HepG2 (cell line): ENCODE measurements around the gene SIX5. TPM values are rescaled to one million over a fixed set of nuclear protein-coding genes. Genes with fewer than 3 reads are reported as not detected.

Experiments used
- ATAC-seq: fragments of 200-7000 bp; cut with Tn5 transposase; 3 replicates; pipeline ENCODE4 v1.9.1; 2020; ENCODE audit warnings: mild to moderate bottlenecking, moderate library complexity
- BruUV-seq: library from RNA; stranded (reverse); fragments of 400-500 nt; replicated peaks from 2 replicates; lab custom pipeline; 2021; lab: Mats Ljungman, UMichigan
- CTCF ChIA-PET: fragments of 300-600 bp; formaldehyde crosslinking; extraction: SDS; loops from one replicate; lab custom pipeline; 2021; ENCODE audit warnings: low total read pairs, inconsistent platforms, low intra/inter-chr PET ratio; lab: Yijun Ruan, JAX
- POLR2A ChIA-PET: fragments of 350-600 bp; sonication (Branson Sonifier 250); formaldehyde crosslinking; loops from one replicate; lab custom pipeline; 2020; ENCODE audit warnings: antibody characterized with exemption, inconsistent platforms; lab: Yijun Ruan, JAX
- DNase-seq: peaks from one replicate; pipeline ENCODE4 v3.0.0-alpha.2; 2015; ENCODE audit warnings: low spot score
- FAIRE-seq: peaks from 3 replicates; lab custom pipeline; 2011; peaks lifted over from hg19 to GRCh38; lab: Jason Lieb, UNC
- H2AFZ ChIP-seq: one replicate; pipeline ENCODE4 v1.6.1; 2011; ENCODE audit warnings: low read length, inconsistent platforms
- H3K27ac ChIP-seq: fragments of 300-600 bp; 3 replicates; pipeline ENCODE4 v1.8.0; 2011; ENCODE audit warnings: mixed run types, mild to moderate bottlenecking, mixed read lengths, low read length, inconsistent platforms; ENCODE audit not compliant: insufficient read depth; ENCODE audit errors: extremely low read length
- H3K27me3 ChIP-seq, 2 experiments: fragments of 200-600 bp in 1 of 2; 2 replicates in 1 of 2; 3 replicates in 1 of 2; pipeline versions ENCODE4 v1.6.0 to v1.8.0; 2011; ENCODE audit warnings: low read length in 2 of 2, mild to moderate bottlenecking in 2 of 2, moderate library complexity in 2 of 2, inconsistent platforms in 1 of 2; ENCODE audit not compliant: insufficient read depth in 2 of 2, control insufficient read depth in 1 of 2
- H3K36me3 ChIP-seq, 2 experiments: fragments of 200-600 bp in 1 of 2; replicated peaks in 1 of 2; 2 replicates in 1 of 2; 3 replicates in 1 of 2; pipeline versions ENCODE4 v1.5.1 to v1.8.0; 2011; ENCODE audit warnings: low read length in 2 of 2, inconsistent platforms in 1 of 2; ENCODE audit not compliant: insufficient read depth in 2 of 2, control insufficient read depth in 1 of 2
- H3K4me1 ChIP-seq: 2 replicates; pipeline ENCODE4 v1.5.1; 2012; ENCODE audit warnings: low read length, inconsistent platforms; ENCODE audit not compliant: insufficient read depth
- H3K4me2 ChIP-seq: 2 replicates; pipeline ENCODE4 v1.6.0; 2011; ENCODE audit warnings: low read depth, low read length, inconsistent platforms
- H3K4me3 ChIP-seq, 3 experiments: fragments of 200-600 bp in 1 of 3; sonication (generic), shearing (Covaris generic) in 1 of 3; replicated peaks in 1 of 3; 2 replicates each; pipeline ENCODE4 v1.5.1; 2011 to 2016; ENCODE audit warnings: low read length in 3 of 3, inconsistent platforms in 2 of 3, low read depth in 2 of 3, mild to moderate bottlenecking in 2 of 3, control low read depth in 1 of 3, mixed read lengths in 1 of 3; ENCODE audit not compliant: insufficient read depth in 1 of 3
- H3K79me2 ChIP-seq: one replicate; pipeline ENCODE4 v1.6.1; 2011; ENCODE audit warnings: low read length, inconsistent platforms; ENCODE audit not compliant: insufficient read depth
- H3K9ac ChIP-seq: 2 replicates; pipeline ENCODE4 v1.6.0; 2011; ENCODE audit warnings: mild to moderate bottlenecking, low read depth, low read length, inconsistent platforms; ENCODE audit not compliant: insufficient read depth
- H3K9me3 ChIP-seq: 2 replicates; pipeline ENCODE4 v1.5.1; 2012; ENCODE audit warnings: mild to moderate bottlenecking, low read length
- H4K20me1 ChIP-seq: 2 replicates; pipeline ENCODE4 v1.6.0; 2011; ENCODE audit warnings: inconsistent platforms, mild to moderate bottlenecking, low read length, moderate library complexity; ENCODE audit not compliant: insufficient read depth
- ARID3A ChIP-seq: IDR thresholded peaks from 2 replicates; pipeline ENCODE4 v1.6.1; 2012; ENCODE audit warnings: low read depth, low read length, improper control_type of control experiment
- CCDC6 ChIP-seq: sonication (generic); formaldehyde crosslinking; IDR thresholded peaks from 2 replicates; pipeline ENCODE4 v1.8.1; 2022; ENCODE audit warnings: mild to moderate bottlenecking, missing genetic modification reagents, moderate library complexity
- EEA1 ChIP-seq: sonication (generic); formaldehyde crosslinking; IDR thresholded peaks from 2 replicates; pipeline ENCODE4 v1.5.1; 2020; ENCODE audit warnings: mild to moderate bottlenecking, missing genetic modification reagents, borderline replicate concordance
- EZH2 ChIP-seq: conservative IDR thresholded peaks from 2 replicates; pipeline ENCODE4 v1.6.1; 2012; ENCODE audit warnings: mild to moderate bottlenecking, low read depth, low read length, moderate library complexity
- FOSL2 ChIP-seq: sonication (generic); formaldehyde crosslinking; IDR thresholded peaks from 2 replicates; pipeline ENCODE4 v1.4.0; 2020; ENCODE audit warnings: missing genetic modification reagents
- FOXJ3 ChIP-seq: sonication (generic); formaldehyde crosslinking; IDR thresholded peaks from 2 replicates; pipeline ENCODE4 v1.4.0; 2020; ENCODE audit warnings: missing genetic modification reagents, mild to moderate bottlenecking, borderline replicate concordance
- ISL2 ChIP-seq: sonication (generic); formaldehyde crosslinking; IDR thresholded peaks from 2 replicates; pipeline ENCODE4 v1.5.0; 2020; ENCODE audit warnings: missing genetic modification reagents
- KAT7 ChIP-seq: IDR thresholded peaks from 2 replicates; pipeline ENCODE4 v1.6.1; 2018; ENCODE audit warnings: borderline replicate concordance, missing compliant biosample characterization
- NFKB2 ChIP-seq: sonication (generic); formaldehyde crosslinking; IDR thresholded peaks from 2 replicates; pipeline ENCODE4 v1.4.0; 2020; ENCODE audit warnings: missing genetic modification reagents, borderline replicate concordance
- REXO4 ChIP-seq: sonication (generic); formaldehyde crosslinking; IDR thresholded peaks from 2 replicates; pipeline ENCODE4 v1.8.0; 2022; ENCODE audit warnings: missing genetic modification reagents, mild to moderate bottlenecking, borderline replicate concordance
- SALL1 ChIP-seq: sonication (generic); formaldehyde crosslinking; IDR thresholded peaks from 2 replicates; pipeline ENCODE4 v1.8.0; 2022; ENCODE audit warnings: mild to moderate bottlenecking, missing genetic modification reagents
- SP5 ChIP-seq: IDR thresholded peaks from 2 replicates; pipeline ENCODE4 v1.6.1; 2016; ENCODE audit warnings: low read depth, borderline replicate concordance
- TMF1 ChIP-seq: sonication (generic); formaldehyde crosslinking; IDR thresholded peaks from 2 replicates; pipeline ENCODE4 v1.8.1; 2022; ENCODE audit warnings: low read depth, missing genetic modification reagents
- ZFP1 ChIP-seq: IDR thresholded peaks from 2 replicates; pipeline ENCODE4 v1.6.1; 2016
- ZNF10 ChIP-seq: sonication (generic); formaldehyde crosslinking; IDR thresholded peaks from 2 replicates; pipeline ENCODE4 v1.4.0; 2020; ENCODE audit warnings: mild to moderate bottlenecking, low read depth, missing genetic modification reagents, borderline replicate concordance
- ZNF235 ChIP-seq: sonication (generic); formaldehyde crosslinking; IDR thresholded peaks from 2 replicates; pipeline ENCODE4 v1.8.1; 2023; ENCODE audit warnings: mild to moderate bottlenecking, missing genetic modification reagents, borderline replicate concordance
- ZNF335 ChIP-seq: sonication (generic); formaldehyde crosslinking; IDR thresholded peaks from 2 replicates; pipeline ENCODE4 v1.4.0; 2020; ENCODE audit warnings: missing genetic modification reagents
- ZNF343 ChIP-seq: sonication (generic); formaldehyde crosslinking; IDR thresholded peaks from 2 replicates; pipeline ENCODE4 v1.4.0; 2020; ENCODE audit warnings: mild to moderate bottlenecking, missing genetic modification reagents
- WGBS: methylation state at CpG from one replicate; pipeline ENCODE4 v1.1.6; 2017; ENCODE audit warnings: low lambda C conversion rate; 5-methylcytosine and 5-hydroxymethylcytosine counted together
- in situ Hi-C: cut with HindIII; loops from 2 replicates; pipeline ENCODE4 v1.10.0; 2017; ENCODE audit warnings: low pct_unique_long_range_greater_than_20kb; ENCODE audit not compliant: extremely low pct_ligation_motif_present
- intact Hi-C: fragments of 100-400 bp; cut with micrococcal nuclease; formaldehyde crosslinking; loops from one replicate; pipeline ENCODE4 v1.10.0; 2022; ENCODE audit not compliant: unreplicated experiment
- polyA plus RNA-seq, 8 experiments: library from polyadenylated mRNA; depleted of rRNA in 3 of 8; stranded (reverse) in 7 of 8; unstranded in 1 of 8; fragments of >200 nt; fragmentation: Illumina TruSeq in 4 of 8; extraction: Trizol in 4 of 8; gene quantifications; 2 replicates each; pipeline versions ENCODE4 v1.2.1 to v1.2.3, GENCODE V29; 2011 to 2016; ENCODE audit warnings: low read depth in 4 of 8, missing spikeins in 1 of 8, mixed read lengths in 1 of 8; ENCODE audit not compliant: insufficient read depth in 1 of 8
- total RNA-seq, 5 experiments: library from RNA; depleted of rRNA; stranded (reverse); fragments of >200 nt; fragmentation: Illumina TruSeq; extraction: Trizol; gene quantifications; 2 replicates each; pipeline ENCODE4 v1.2.3, GENCODE V29; 2016; ENCODE audit warnings: low read depth in 1 of 5
- TF ChIP-seq, protein P1 (sequence below): sonication (generic); formaldehyde crosslinking; conservative IDR thresholded peaks from 2 replicates; pipeline ENCODE4 v1.5.0; 2020; ENCODE audit warnings: missing genetic modification reagents
- TF ChIP-seq, protein P2 (sequence below): sonication (generic); formaldehyde crosslinking; IDR thresholded peaks from 2 replicates; pipeline ENCODE4 v1.4.0; 2020; ENCODE audit warnings: missing genetic modification reagents

The SIX5 gene
- total and polyA plus RNA-seq, 2 of the 13 experiments (the other 11 are each of a cell fraction or from before 2014, with no cell fraction given): 7.7 to 10.5 TPM

DNA sequence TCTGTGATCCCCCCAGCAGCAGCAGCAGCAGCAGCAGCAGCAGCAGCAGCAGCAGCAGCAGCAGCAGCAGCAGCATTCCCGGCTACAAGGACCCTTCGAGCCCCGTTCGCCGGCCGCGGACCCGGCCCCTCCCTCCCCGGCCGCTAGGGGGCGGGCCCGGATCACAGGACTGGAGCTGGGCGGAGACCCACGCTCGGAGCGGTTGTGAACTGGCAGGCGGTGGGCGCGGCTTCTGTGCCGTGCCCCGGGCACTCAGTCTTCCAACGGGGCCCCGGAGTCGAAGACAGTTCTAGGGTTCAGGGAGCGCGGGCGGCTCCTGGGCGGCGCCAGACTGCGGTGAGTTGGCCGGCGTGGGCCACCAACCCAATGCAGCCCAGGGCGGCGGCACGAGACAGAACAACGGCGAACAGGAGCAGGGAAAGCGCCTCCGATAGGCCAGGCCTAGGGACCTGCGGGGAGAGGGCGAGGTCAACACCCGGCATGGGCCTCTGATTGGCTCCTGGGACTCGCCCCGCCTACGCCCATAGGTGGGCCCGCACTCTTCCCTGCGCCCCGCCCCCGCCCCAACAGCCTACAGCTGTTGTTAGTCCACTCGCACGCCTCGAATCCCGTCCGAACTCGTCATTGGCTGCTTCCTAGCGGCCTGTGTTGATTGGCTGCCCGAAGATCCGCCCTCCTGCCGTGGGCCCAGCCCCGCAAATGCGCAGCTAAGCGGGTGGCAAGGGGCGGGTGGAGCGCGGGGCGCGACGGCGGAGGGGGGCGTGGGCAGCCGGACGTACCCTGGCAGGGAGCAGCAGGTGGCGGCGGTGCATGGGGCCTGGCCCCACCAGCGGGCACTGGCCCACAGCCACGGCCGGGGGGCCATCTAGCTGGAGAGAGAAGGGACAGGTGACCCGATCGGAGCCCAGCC, 1.4 kb upstream of the SIX5 start:
- H3K36me3 ChIP-seq: no peaks in the 10 kb centered on the region
- POLR2A ChIA-PET: interaction anchor here (0.6 to 4.7 kb wide), 21 partner anchors 10 to 225 kb away, joined by 3 to 94 read pairs (median 10); partner anchors contain the start of genes CCDC61, DMPK, DMWD and FBXO46
- TF ChIP-seq FOSL2 (peak; percentile 31; the same call in 1 of the 2 replicates), EEA1 (CRISPR knock-in tag) (no peak), ARID3A (no peak), ZNF335 (CRISPR knock-in tag) (no peak), ZNF343 (CRISPR knock-in tag) (peak; percentile 49; the same call in 1 of the 2 replicates), NFKB2 (CRISPR knock-in tag) (peak; percentile 85; the same call in 1 of the 2 replicates), ZFP1 (peak; percentile 87), ZNF235 (CRISPR knock-in tag) (no peak), ISL2 (CRISPR knock-in tag) (peak; percentile 58; the same call in 1 of the 2 replicates), SALL1 (CRISPR knock-in tag) (peak; percentile 5; the same call in 1 of the 2 replicates), REXO4 (CRISPR knock-in tag) (no peak), FOXJ3 (CRISPR knock-in tag) (no peak), KAT7 (CRISPR knock-in tag) (peak; percentile 81; the same call in 1 of the 2 replicates), CCDC6 (peak; percentile 95), EZH2 (no peak), SP5 (peak; percentile 35; the same call in 1 of the 2 replicates), TMF1 (CRISPR knock-in tag) (peak; percentile 75; the same call in 1 of the 2 replicates), ZNF10 (CRISPR knock-in tag) (no peak)
- TF ChIP-seq, protein P1, sequence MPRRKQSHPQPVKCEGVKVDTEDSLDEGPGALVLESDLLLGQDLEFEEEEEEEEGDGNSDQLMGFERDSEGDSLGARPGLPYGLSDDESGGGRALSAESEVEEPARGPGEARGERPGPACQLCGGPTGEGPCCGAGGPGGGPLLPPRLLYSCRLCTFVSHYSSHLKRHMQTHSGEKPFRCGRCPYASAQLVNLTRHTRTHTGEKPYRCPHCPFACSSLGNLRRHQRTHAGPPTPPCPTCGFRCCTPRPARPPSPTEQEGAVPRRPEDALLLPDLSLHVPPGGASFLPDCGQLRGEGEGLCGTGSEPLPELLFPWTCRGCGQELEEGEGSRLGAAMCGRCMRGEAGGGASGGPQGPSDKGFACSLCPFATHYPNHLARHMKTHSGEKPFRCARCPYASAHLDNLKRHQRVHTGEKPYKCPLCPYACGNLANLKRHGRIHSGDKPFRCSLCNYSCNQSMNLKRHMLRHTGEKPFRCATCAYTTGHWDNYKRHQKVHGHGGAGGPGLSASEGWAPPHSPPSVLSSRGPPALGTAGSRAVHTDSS (CRISPR knock-in tag): no peak
- TF ChIP-seq, protein P2, sequence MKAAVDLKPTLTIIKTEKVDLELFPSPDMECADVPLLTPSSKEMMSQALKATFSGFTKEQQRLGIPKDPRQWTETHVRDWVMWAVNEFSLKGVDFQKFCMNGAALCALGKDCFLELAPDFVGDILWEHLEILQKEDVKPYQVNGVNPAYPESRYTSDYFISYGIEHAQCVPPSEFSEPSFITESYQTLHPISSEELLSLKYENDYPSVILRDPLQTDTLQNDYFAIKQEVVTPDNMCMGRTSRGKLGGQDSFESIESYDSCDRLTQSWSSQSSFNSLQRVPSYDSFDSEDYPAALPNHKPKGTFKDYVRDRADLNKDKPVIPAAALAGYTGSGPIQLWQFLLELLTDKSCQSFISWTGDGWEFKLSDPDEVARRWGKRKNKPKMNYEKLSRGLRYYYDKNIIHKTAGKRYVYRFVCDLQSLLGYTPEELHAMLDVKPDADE (CRISPR knock-in tag): no peak

More for the DNA sequence above, 1.4 kb upstream of the SIX5 start:
- H3K4me2 ChIP-seq: peak overlapping the region; percentile 99
- intact Hi-C loops: loop anchor here (1.0 kb wide), 1 partner anchor 29 kb away; no protein-coding TSS in a partner anchor
- no peaks in the 10 kb centered on the region for H4K20me1 ChIP-seq
- ATAC-seq (peak; percentile 77), FAIRE-seq (peak; percentile 85), DNase-seq (peak; percentile 96)
- H3K27me3 ChIP-seq: no peaks in the 10 kb centered on the region
- H3K79me2 ChIP-seq: peaks cover 3% of the 10 kb centered on the region
- no peaks in the 10 kb centered on the region for H3K9me3 ChIP-seq
- TSS peak; percentile 71 for BruUV-seq
- CTCF ChIA-PET: interaction anchor here (1.2 to 2.4 kb wide), 2 partner anchors 8 to 29 kb away, joined by 3 to 17 read pairs; no protein-coding TSS in a partner anchor
- no peak overlapping the region for H2AFZ ChIP-seq
- in situ Hi-C loops: no loop called here
- peak overlapping the region; percentile 74 for H3K9ac ChIP-seq
- H3K27ac ChIP-seq: peak overlapping the region; percentile 85
- peaks cover 27% of the 10 kb centered on the region for H3K4me1 ChIP-seq
- 2% methylated on average over 14 of the region's 79 CpGs for WGBS
- peak overlapping the region; percentile 69 to 83 (median 70) for H3K4me3 ChIP-seq
